HG02938 (cell line): ENCODE measurements around the gene SCRN1.
"Not testable (repeated sequence)": the region's sequence is repeated elsewhere in the genome, so short reads cannot be mapped to it uniquely, and the experiment has no call there.

Experiments
- ATAC-seq: cut with Tn5 transposase; IDR thresholded peaks from one replicate; pipeline ENCODE4 v1.9.1; 2021; ENCODE audit warnings: mild to moderate bottlenecking, moderate library complexity; ENCODE audit not compliant: unreplicated experiment

Gene SCRN1

DNA sequence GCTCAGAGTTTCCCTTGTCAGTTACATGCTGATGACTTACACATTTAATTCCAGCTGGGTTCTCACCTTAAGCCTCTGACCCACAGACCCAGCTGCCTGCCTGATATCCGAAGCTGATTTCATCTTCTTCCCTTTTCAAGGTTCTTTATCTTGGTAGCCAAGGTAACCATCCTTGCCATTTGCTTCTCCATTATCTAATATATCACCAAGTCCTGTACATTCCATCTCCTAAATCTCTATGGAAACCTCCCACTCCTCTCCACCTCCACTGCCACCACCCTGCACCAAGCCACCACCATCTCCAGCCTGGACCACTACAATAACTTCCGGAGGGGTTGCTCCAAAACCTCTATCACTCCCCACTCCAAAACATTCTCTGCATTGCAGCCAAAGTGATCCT lies 19.9 kb downstream of the SCRN1 start:
- ATAC-seq, result no peak

DNA sequence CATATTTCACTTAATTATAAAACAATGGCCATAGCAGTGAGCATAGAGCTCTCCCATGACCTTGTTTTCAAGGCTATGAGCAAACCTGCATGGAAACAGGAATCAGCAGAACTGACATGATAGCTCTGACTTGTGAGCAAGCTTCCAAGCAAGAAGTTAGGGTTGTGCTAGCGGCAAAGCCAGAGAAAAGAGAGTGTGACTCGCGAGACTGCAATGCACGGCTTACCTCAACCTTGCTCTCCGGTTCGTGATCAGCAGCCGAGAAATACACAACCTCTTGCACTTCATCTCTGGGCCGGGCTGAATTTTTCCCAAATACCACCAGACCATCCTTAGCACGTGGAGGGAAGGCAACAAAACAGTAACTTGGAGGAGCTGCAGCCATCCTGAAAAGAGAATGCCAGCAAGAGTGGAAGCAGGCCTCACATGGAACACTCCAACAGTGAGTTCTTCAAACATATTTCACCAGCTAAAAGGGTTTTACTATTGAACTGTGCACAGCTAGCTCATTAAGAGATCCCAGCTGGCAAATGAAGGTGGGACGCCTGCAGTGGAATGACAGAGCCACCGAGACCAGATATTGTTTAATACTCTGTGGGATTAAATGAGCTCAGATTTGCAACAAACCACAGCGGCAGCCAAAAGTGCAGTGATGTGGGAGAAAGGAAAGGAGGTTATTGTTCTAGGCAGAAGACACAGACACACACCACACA lies 20.8 kb downstream of the SCRN1 start:
- ATAC-seq, result no peak

DNA sequence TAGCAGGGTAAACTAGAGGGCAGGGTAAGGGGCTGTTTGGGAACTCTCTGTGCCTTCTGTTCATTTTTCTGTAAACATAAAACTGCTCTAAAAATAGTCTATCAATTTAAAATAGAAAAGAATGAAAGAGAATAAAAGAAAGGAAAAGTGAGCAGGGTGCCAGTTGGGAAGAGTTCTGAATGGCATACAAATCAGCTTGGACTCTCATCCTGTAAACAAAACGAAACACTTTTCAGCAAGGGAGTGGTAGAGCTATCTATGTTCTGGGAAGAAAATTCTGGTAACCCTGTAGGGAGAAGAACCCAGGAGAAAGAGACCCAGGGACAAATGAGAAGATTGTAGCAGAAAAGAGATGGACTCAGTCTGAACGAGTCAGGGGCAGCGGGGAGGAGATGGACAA lies 24.6 kb downstream of the SCRN1 start:
- no peak for ATAC-seq

DNA sequence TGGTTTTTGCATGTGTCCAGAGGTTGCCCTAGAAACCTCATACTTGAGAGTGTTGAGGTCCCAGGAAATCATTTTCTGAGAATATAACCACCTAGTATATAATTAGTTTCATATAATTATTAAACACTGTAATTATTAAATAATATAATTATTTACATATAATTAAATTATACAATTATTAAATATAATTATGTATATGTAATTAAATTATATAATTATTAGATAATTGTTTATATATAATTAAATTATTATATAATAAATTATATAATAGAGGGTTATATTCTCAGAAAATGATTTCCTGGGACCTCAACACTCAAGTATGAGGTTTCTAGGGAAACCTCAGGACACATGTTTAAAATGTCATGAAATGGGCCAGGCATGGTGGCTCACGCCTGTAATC lies 27.6 kb downstream of the SCRN1 start:
- ATAC-seq, result no peak

DNA sequence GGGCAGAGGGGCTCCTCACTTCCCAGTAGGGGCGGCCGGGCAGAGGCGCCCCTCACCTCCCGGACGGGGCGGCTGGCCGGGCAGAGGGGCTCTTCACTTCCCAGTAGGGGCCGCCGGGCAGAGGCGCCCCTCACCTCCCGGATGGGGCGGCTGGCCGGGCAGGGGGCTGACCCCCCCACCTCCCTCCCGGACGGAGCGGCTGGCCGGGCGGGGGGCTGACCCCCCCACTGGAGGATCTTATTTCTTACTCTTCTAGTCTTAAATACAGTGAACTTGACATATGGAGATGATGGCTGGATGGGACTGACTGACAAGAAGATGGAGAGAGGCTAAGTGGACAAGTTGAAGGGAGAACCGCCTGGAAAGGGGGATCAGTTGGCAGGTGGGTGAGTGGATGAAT lies 28.0 kb downstream of the SCRN1 start:
- not testable (repeated sequence) for ATAC-seq

DNA sequence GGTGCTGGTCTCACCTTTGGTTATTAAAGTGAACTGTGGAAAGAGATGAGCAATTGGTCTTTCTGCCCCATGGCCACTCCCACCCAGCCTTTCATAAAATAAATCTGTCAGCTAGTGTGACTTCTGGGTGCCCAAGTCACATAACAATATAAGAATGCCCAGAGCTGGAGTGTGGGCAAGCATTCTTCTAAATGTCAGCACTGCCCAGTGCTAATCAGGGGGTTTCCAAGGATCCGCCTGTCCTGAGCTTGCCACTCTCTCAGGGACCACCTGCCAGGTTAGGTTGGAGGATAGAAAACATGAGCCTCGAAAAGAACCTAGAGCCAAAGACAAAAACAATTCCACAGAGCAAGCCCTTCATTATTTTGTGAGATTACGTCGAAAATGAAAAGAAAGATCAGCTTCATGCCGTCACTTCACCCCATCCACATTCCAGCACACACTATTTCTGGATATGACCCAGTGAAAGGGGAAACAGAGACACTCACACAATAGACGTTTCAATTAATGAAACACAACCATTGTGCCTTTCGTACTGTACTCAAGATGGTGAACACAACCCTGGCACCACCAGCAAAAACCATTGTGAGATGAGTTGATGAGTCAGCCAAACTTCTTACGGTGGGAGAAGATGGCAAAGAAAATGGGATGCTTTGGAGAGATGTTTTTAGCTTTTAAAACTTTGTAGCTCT lies 30.8 kb downstream of the SCRN1 start:
- no peak for ATAC-seq

DNA sequence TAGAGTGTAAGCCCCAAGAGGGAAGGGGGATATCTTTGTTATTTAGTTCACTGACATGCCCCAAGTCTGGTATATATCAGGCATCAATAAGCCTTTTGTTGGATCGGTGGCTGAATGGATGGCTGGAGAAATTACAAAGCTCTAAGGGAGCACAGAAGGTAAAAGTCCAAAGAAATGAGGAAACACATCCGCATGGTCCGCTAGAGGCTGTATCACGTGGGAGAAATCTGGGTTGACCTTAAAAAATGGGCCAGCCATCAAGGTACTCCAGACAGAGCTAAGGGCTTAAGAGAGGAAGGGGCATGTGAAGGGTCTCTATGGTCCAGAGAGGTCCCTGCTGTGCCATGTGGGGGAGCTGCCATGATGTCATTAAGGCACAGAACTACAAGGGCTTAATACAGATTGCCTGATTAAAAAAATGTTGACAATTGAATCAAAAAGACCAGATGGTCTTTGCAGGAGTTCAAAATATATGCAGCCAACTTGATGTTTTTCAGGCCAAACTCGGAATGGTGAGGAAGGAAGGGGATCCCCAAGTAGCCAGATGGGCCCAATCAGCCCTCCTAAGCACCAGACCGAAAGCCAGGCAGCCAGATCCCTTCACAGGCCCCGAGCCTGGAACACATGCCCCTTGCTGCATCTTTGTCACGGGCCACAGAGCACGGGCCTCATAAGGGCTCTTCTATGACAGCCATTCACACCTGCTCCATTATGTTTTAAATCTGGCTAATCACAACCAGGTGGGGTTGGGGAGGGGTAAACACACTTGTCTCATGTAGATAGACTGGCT lies 31.9 kb downstream of the SCRN1 start:
- no peak for ATAC-seq

DNA sequence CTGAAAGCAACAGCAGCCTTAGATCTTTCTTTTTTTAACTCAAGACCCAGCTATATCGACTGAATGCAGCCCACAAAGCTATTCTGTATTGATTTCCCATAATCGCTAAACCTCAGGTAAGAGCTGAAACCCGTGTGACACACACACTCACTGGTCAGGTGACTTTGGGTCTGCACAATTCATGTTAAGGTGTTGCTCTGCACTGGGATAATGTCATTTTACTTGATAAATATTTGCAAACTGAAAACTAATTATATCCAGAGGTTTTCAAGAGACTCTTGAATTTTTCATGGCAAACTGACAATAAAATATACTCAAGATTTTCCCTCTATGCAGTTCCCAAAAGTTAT lies 33.1 kb downstream of the SCRN1 start:
- ATAC-seq, result no peak

DNA sequence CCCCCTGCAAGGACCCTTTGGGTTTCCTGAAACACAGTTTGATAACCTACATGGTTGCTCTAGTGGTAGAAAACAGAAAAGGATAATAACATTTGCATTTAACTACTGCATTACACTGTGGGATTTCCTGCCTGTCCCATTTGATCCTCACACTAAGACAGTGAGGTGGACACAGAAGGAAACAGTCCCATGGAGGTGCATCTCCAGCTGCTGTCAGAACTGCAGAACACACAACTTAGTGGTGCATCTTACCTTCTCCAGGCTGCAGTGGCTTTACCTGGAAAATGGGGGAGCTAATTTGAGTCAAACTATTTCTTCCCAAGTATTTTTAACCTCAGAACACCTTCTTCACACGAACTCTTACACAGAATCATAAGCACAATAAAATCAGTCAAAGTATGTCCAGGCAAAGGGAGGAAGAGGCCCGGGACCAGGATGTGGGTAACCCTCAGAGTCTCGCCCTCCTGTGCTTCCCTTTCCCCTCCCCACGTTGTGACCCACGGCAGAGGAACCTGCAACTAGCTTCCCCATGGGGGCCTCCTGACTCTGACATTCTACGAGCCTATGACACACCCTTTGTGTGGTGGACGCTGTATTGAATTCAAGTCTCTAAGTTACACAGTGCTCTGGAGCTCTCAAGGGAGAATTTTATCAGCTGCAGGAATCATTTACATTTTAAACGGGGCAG lies 33.7 kb downstream of the SCRN1 start:
- peak; percentile 71 for ATAC-seq

DNA sequence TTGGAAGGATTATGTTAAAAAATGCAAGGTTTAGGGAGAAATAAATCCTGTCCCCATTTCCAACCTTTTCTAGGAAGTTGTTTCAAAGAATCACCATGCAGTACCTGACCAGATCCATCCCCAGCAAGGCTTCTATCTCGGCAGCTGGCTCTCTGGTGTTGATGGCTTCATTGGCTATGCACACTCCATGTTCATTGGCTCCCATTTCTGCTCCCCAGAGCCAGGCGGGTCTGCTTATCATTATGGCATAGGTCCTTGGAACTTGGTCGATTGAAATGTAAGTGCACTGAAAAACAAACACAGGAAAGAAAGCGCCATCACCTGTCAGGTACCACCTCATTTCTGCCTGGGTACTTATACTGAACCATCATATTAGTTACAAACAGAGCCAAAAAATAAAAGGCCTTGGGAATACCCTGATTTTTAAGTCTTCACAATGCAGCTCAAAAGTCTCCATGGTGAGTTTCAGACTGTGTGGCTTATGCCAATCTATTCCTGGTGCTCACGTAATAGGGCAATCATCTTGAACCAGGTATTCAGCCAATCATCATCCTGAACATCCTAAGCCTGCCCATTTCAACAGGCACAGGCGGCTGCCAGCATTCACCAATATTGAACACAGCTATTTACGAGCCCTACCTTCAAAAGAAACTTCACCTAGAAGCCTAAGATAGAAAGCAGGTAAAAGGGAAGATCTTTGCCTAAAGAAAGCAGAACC lies 34.4 kb downstream of the SCRN1 start:
- no peak for ATAC-seq

DNA sequence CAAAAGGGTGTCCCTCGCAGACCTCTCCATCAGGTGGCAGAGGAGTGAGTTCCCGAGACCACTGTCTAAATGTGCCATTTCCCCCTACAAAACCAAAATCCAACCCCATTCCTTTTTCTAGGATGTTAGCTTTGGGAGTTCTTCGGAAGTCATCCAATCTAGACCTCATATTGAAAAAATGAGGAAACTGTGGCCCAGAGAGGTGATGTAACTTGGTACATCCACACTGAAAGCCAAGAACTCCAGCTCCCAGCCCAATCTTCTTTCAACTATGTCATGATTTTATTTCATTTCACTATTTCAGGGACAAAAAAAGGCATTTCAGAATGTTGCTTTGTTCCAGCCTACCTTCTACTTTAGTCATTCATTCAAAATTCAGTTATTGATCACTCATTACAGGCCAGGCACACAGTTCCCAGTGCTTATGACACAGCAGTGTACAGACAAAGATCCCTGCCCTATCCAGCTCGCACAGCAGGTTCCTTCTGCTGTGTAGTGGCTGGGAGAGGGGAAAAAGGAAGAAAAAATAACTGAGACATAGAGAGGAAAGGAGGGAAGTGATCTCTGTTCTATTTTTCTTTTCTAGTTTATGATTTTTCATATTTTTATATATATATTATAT lies 35.8 kb downstream of the SCRN1 start:
- no peak for ATAC-seq

DNA sequence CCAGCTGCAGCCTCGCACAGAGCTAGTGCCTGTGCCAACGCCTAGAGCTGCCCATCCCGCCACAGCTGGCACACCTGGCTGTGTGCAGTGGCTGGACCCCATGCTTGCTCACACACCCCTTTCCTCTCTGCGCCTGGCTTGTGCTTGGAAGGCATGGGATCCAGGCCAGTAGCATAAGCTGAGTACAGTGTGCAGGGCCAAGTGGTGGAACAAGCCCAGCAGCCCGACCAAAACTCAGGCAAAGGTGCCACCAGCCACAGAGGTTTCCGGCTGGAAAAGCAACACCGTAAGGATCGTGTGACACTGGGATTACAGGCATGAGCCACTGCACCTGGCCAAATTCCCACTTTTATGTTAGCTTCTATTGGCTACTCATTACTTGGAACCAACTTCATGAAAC lies 38.4 kb downstream of the SCRN1 start:
- ATAC-seq, result no peak

DNA sequence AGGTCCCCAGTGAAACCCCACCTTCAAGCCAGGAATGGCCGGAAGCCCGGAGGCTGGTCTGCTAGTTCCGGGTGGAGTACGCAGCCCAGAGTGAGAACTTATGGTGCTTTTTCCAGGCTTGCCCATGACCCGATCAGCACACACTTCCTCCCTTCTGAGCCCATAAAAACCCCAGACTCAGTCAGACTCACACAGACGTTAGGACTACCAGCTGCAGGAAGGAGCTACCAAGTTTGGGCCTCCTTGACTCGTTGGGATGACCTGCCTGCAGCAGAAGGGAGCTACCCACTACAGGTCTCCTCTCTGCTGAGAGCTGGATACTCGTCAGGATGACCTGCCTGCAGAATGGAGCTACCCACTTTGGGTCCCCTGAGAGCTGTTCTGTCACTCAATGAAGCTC lies 39.1 kb downstream of the SCRN1 start:
- no peak for ATAC-seq

DNA sequence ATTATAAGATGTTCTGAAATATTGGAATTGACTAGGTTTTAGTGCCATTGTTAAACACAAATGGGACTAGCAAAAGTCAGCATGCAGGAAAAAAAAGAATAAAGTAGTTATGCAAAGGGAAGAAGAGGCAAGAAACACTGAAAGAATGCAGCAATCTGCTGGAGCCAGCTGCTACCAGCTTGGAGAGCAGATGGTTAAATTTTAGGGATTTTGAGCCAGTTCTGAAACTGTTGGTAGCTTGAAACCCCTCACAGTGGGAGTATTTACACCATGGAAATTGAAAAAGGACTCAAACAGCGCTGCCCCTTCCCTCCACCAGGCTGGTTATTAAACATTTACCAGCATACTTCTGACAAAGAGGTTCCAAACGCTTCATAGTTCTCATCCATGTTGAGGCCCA lies 41.0 kb downstream of the SCRN1 start:
- no peak for ATAC-seq

DNA sequence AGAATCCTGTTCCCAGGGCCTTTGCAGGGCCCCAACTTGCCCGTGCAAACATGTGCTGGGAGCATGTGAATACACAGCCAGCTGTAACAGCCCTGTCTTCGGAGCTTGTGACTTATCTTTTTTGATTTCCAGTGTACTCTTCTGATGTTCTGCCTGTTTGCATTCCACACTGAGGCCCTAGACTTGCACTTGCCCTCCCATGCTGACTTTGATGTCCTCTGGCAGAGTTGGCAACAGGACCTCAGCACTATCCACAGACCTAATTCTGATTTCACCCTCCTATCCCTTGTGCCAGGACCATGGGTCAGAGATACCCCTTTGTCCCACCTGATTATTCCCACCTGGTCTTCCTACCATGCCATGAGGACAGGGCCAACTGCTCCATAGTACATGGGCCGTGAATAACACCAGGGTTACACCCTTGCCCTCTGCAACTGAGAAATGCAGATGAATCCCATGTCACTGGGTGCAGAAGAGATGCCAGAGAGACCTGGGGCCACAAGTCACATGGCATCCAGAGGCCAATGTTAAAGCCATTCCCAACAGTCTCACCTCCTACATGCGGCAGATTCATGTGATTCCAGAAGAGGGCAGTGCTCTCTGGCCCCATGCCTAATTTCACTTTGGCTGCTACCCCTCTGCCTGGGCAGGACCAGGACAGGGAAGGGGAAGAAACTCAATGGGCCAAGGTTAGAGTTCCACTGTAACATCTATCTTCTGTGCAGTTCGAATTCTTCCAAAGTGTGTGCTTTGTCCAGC lies 43.0 kb downstream of the SCRN1 start:
- no peak for ATAC-seq

DNA sequence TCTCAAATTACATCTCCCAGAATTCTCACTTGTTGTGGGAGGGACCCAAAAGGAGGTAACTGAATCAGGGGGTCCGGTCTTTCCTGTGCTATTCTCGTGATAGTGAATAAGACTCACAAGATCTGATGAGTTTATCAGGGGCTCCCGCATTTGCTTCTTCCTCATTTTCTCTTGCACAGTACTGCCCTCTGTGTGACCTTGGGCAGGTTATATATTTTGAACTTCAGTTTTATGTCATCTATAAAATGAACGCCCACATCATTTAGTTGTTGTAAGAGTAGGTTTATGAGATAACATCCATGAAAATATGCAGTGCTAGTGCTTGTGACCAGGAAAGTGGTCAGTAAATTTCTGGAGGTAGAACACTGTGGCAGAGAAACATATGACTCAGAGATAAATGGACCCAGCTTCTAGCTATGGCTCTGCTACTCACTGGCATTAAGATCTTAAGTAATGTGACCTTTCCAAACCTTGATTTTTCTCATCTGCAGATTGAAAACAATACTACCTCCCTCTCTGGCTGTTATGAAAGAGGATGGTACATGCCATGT lies 44.3 kb downstream of the SCRN1 start:
- ATAC-seq, result no peak

DNA sequence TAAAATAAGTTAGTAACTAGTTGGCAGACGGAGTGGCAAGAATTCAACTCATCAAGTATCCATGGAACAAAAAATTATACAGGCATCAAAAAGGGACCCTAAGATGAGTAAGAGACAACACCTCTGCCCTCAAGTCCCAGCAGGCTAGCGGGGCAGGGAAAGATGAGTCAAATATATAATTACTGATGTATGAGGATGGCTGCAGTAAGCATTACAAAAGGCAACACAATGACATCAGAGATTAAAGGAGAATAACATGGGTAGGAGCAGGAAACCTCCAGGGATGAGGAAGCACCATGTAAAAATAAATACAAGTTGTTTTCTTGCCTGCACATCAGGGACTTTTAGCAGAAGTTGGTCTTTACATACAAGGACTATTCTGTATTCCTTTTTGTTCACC lies 49.4 kb downstream of the SCRN1 start:
- ATAC-seq, result no peak

DNA sequence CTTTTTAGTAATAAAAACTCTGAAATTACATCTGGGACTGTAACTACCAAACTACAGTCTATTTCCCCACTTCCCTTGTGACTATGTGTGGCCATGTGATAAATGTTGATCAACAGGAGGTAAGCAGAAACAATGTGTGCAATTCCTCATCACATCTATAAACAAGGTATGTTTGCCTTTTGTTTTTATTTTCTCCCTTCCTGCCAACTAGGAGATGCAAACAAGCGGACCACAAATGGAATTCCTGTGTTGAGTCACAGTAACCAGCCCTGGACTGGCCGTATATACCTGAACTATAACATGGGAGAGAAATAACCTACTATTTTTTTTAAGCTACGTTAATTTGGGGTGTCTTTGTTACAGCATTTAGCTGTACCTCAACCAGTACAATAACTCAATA lies 52.5 kb downstream of the SCRN1 start:
- no peak for ATAC-seq

DNA sequence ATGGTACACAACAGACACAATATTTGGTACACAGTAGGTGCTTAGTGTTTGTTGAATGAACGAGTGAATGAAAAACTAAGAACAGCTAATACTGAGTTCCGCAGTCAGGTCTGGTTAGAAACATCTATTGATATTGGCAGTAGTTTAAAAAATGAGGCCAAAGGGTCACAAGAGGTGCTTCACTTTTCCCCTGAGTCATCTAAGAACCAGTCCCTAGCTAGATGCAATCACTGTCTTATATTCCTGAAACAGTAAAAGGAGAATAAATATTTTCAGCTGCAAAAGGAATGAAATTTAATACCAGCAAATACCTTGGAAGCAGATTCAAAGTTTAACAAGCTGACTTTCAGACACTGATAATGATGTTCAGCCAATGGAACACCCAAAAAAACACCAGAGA lies 54.5 kb downstream of the SCRN1 start:
- ATAC-seq, result no peak
